GM12873 (cell line): Measurements from ENCODE around the gene PYHIN1.

Experiments used
- CTCF ChIP-seq: IDR thresholded peaks from 2 replicates; pipeline ENCODE4 v1.5.1; 2012; ENCODE audit warnings: low read depth, mild to moderate bottlenecking, moderate library complexity, low read length, control low read depth; ENCODE audit not compliant: insufficient read depth; ENCODE audit errors: missing control alignments

Gene PYHIN1

GRCh38 chr1:159012495-159012894 lies 81.1 kb downstream of the PYHIN1 start:
- no peak for TF ChIP-seq CTCF

- no peak for TF ChIP-seq CTCF
Measured at GRCh38 chr1:159014003-159014571, 82.7 kb downstream of the PYHIN1 start.

- no peak for TF ChIP-seq CTCF
Measured at GRCh38 chr1:159014851-159015250, 83.5 kb downstream of the PYHIN1 start.

- no peak for TF ChIP-seq CTCF
Measured at GRCh38 chr1:159015440-159015909, 84.1 kb downstream of the PYHIN1 start.

- TF ChIP-seq CTCF, result no peak
Measured at GRCh38 chr1:159023723-159024122, 92.4 kb downstream of the PYHIN1 start.

- no peak for TF ChIP-seq CTCF
Measured at GRCh38 chr1:159025043-159025442, 93.7 kb downstream of the PYHIN1 start.
